HCT116 (cell line): ENCODE data around the gene TNFSF11. TPM values are rescaled to one million over a fixed set of nuclear protein-coding genes. Genes with fewer than 3 reads are reported as not detected.

Source experiments
- ATAC-seq: fragments of 200-7000 bp; cut with Tn5 transposase; 2 replicates; pipeline ENCODE4 v1.9.1; 2020; ENCODE audit warnings: mild to moderate bottlenecking, moderate library complexity
- BruUV-seq: library from RNA; stranded (reverse); fragments of 400-500 nt; replicated peaks from 2 replicates; lab custom pipeline; 2021; lab: Mats Ljungman, UMichigan
- CTCF ChIA-PET: fragments of 300-600 bp; sonication (Branson Sonifier 250); formaldehyde crosslinking; loops from one replicate; lab custom pipeline; 2021; ENCODE audit warnings: antibody characterized with exemption; lab: Charles Lee
- POLR2A ChIA-PET: fragments of 300-600, 350-600 bp; sonication (Branson Sonifier 250); formaldehyde crosslinking; loops from one replicate; lab custom pipeline; 2021; ENCODE audit warnings: antibody characterized with exemption; lab: Charles Lee
- RAD21 ChIA-PET, 2 experiments: fragments of 300-600 bp; sonication (Branson Sonifier 250); formaldehyde crosslinking; loops; one replicate each; lab custom pipeline; 2023; ENCODE audit warnings: low total read pairs in 2 of 2; ENCODE audit not compliant: uncharacterized antibody in 2 of 2, unreplicated experiment in 2 of 2, low non-redundant PET in 1 of 2; lab: Charles Lee
- DNase-seq: peaks from one replicate; pipeline ENCODE4 v3.0.0-alpha.2; 2010; ENCODE audit warnings: low read depth, low spot score
- H2AFZ ChIP-seq: fragments of 200-600 bp; shearing (Covaris generic), sonication (generic); 2 replicates; pipeline ENCODE4 v1.6.1; 2017; ENCODE audit warnings: low read depth, mixed run types, mixed read lengths, antibody characterized with exemption, low read length; ENCODE audit not compliant: poor library complexity, severe bottlenecking
- H3K27ac ChIP-seq: 2 replicates; pipeline ENCODE4 v1.5.1; 2012; ENCODE audit warnings: low read depth, low read length
- H3K27me3 ChIP-seq: fragments of 200-600 bp; sonication (generic); 2 replicates; pipeline ENCODE4 v1.6.1; 2016; ENCODE audit warnings: mixed run types, low read length, mixed read lengths; ENCODE audit not compliant: insufficient read depth
- H3K36me3 ChIP-seq, 2 experiments: fragments of 200-500 bp in 1 of 2; fragments of 200-600 bp in 1 of 2; sonication (Bioruptor generic) in 1 of 2; sonication (generic) in 1 of 2; 2 replicates each; pipeline versions ENCODE4 v1.5.1 to v1.6.1; 2014 to 2016; ENCODE audit warnings: low read length in 2 of 2, inconsistent platforms in 1 of 2, mixed read lengths in 1 of 2, mixed run types in 1 of 2; ENCODE audit not compliant: insufficient read depth in 2 of 2, control insufficient read depth in 1 of 2
- H3K4me1 ChIP-seq, 2 experiments: fragments of 200-600 bp in 1 of 2; sonication (generic) in 1 of 2; 2 replicates each; pipeline versions ENCODE4 v1.5.1 to v1.6.1; 2012 to 2017; ENCODE audit warnings: low read length in 2 of 2, inconsistent platforms in 1 of 2, mild to moderate bottlenecking in 1 of 2, mixed read lengths in 1 of 2, mixed run types in 1 of 2, moderate library complexity in 1 of 2; ENCODE audit not compliant: insufficient read depth in 2 of 2, control insufficient read depth in 1 of 2
- H3K4me2 ChIP-seq: fragments of 200-600 bp; sonication (generic); 2 replicates; pipeline ENCODE4 v1.6.1; 2017; ENCODE audit warnings: mixed run types, low read length, mixed read lengths
- H3K4me3 ChIP-seq, 2 experiments: fragments of 200-600 bp in 1 of 2; sonication (generic) in 1 of 2; replicated peaks in 1 of 2; 2 replicates each; pipeline ENCODE4 v1.5.1; 2011 to 2016; ENCODE audit warnings: low read length in 2 of 2, control low read depth in 1 of 2, low read depth in 1 of 2, mild to moderate bottlenecking in 1 of 2, mixed read lengths in 1 of 2, mixed run types in 1 of 2
- H3K79me2 ChIP-seq: fragments of 200-600 bp; sonication (generic); 2 replicates; pipeline ENCODE4 v1.6.1; 2017; ENCODE audit warnings: mild to moderate bottlenecking, mixed run types, low read length, moderate library complexity, mixed read lengths; ENCODE audit not compliant: insufficient read depth
- H3K9ac ChIP-seq: fragments of 200-600 bp; sonication (generic); 2 replicates; pipeline ENCODE4 v1.6.1; 2016; ENCODE audit warnings: low read length, mixed read lengths
- H3K9me2 ChIP-seq: fragments of 200-600 bp; sonication (generic), shearing (Covaris generic); 2 replicates; pipeline ENCODE4 v1.6.1; 2017; ENCODE audit warnings: mixed run types, mild to moderate bottlenecking, moderate library complexity; ENCODE audit not compliant: insufficient read depth
- H3K9me3 ChIP-seq, 2 experiments: fragments of 200-500 bp in 1 of 2; fragments of 200-600 bp in 1 of 2; sonication (Bioruptor generic) in 1 of 2; sonication (generic) in 1 of 2; 2 replicates each; pipeline ENCODE4 v1.6.1; 2014 to 2017; ENCODE audit warnings: low read length in 2 of 2, mixed read lengths in 2 of 2, inconsistent platforms in 1 of 2, low read depth in 1 of 2, mild to moderate bottlenecking in 1 of 2, mixed run types in 1 of 2, moderate library complexity in 1 of 2; ENCODE audit not compliant: control insufficient read depth in 1 of 2, insufficient read depth in 1 of 2
- H4K20me1 ChIP-seq: fragments of 200-600 bp; sonication (generic), shearing (Covaris generic); 2 replicates; pipeline ENCODE4 v1.6.1; 2017; ENCODE audit warnings: mixed run types, mild to moderate bottlenecking, moderate library complexity; ENCODE audit not compliant: insufficient read depth
- CBX3 ChIP-seq: IDR thresholded peaks from 2 replicates; pipeline ENCODE4 v1.6.1; 2012; ENCODE audit warnings: low read depth
- CEBPB ChIP-seq: IDR thresholded peaks from 2 replicates; pipeline ENCODE4 v1.6.1; 2012; ENCODE audit warnings: low read depth
- EGR1 ChIP-seq: IDR thresholded peaks from 2 replicates; pipeline ENCODE4 v1.6.1; 2012; ENCODE audit warnings: low read depth
- ELF1 ChIP-seq: IDR thresholded peaks from 2 replicates; pipeline ENCODE4 v1.6.1; 2012; ENCODE audit warnings: low read depth, borderline replicate concordance
- EZH2 ChIP-seq: fragments of 200-600 bp; sonication (generic); IDR thresholded peaks from 2 replicates; pipeline ENCODE4 v1.6.1; 2017; ENCODE audit warnings: antibody characterized with exemption, mixed run types
- EZH2phosphoT487 ChIP-seq: fragments of 200-600 bp; IDR thresholded peaks from 2 replicates; pipeline ENCODE4 v1.6.1; 2018; ENCODE audit warnings: antibody characterized with exemption, borderline replicate concordance
- FOSL1 ChIP-seq: IDR thresholded peaks from 2 replicates; pipeline ENCODE4 v1.6.1; 2012; ENCODE audit warnings: low read depth
- POLR2A ChIP-seq: IDR thresholded peaks from 2 replicates; pipeline ENCODE4 v1.7.0; 2011; ENCODE audit warnings: borderline replicate concordance; ENCODE audit not compliant: insufficient read depth, insufficient read length; ENCODE audit errors: extremely low read depth
- RAD21 ChIP-seq: IDR thresholded peaks from 2 replicates; pipeline ENCODE4 v1.6.1; 2012; ENCODE audit warnings: low read depth, mild to moderate bottlenecking
- ZBTB33 ChIP-seq: IDR thresholded peaks from 2 replicates; pipeline ENCODE4 v1.6.1; 2011; ENCODE audit warnings: mild to moderate bottlenecking, low read length, moderate library complexity; ENCODE audit not compliant: insufficient replicate concordance; ENCODE audit errors: extremely low read depth
- ZNF274 ChIP-seq: fragments of 200-500 bp; sonication (Bioruptor generic); IDR thresholded peaks from 2 replicates; pipeline ENCODE4 v1.6.1; 2014; ENCODE audit warnings: mild to moderate bottlenecking, low read depth, low read length, inconsistent platforms
- intact Hi-C: fragments of 100-400 bp; cut with micrococcal nuclease; formaldehyde crosslinking; loops from 2 replicates; pipeline ENCODE4 v1.10.0; 2022
- total RNA-seq: library from RNA; stranded (reverse); gene quantifications from one replicate; pipeline ENCODE4 v1.2.1, GENCODE V29; 2021; ENCODE audit not compliant: unreplicated experiment
- TF ChIP-seq, protein P1 (sequence below), 3 experiments: fragments of 200-600 bp in 1 of 3; sonication (generic) in 1 of 3; IDR thresholded peaks in 2 of 3; conservative IDR thresholded peaks in 1 of 3; 2 replicates each; pipeline ENCODE4 v1.5.1; 2012 to 2017; ENCODE audit warnings: low read depth in 2 of 3, low read length in 2 of 3, antibody characterized with exemption in 1 of 3, borderline replicate concordance in 1 of 3, control low read depth in 1 of 3, mild to moderate bottlenecking in 1 of 3, mixed read lengths in 1 of 3, mixed run types in 1 of 3, moderate library complexity in 1 of 3; ENCODE audit not compliant: insufficient read depth in 1 of 3

Gene TNFSF11
- total RNA-seq, 1 experiment from 2014 or later: not detected

DNA sequence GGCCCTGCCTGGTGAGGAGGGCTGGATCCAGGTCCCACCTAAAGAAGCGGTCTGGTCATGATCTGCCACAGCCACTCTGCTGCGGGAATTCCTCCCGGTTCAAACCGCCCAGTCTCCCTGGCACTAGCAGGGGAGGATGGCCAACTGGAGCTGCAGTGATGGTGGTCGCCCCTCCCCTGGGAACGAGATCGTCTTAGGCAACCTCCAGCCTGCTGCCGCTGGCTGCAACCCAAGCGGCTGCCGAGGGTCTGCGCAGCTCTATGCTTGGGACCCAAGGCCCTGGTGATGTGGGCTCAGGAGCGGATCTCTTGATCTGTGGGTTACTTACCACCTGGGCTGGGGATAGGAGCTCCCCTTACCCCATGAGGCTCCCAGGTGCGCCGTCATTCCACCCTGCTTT, 69.1 kb downstream of the TNFSF11 start:
- POLR2A ChIA-PET: no interaction called here
- Histone ChIP-seq H3K9ac (no peak overlapping the region), H3K4me1 (no peaks in the 10 kb centered on the region), H3K4me2 (no peak overlapping the region), H3K9me2 (no peaks in the 10 kb centered on the region), H3K9me3 (no peaks in the 10 kb centered on the region), H2AFZ (no peak overlapping the region), H3K79me2 (no peaks in the 10 kb centered on the region), H3K27ac (no peak overlapping the region), H3K27me3 (0 out of 2 replicates have a peak, but pooled peaks cover 6% of the 10 kb centered on the region), H3K4me3 (no peak overlapping the region), H3K36me3 (no peaks in the 10 kb centered on the region), H4K20me1 (no peaks in the 10 kb centered on the region)
- ATAC-seq: no peak
- BruUV-seq: no TSS peak
- CTCF ChIA-PET: no interaction called here
- intact Hi-C loops: no loop called here
- DNase-seq: no peak
- TF ChIP-seq ZBTB33 (no peak), EZH2phosphoT487 (no peak), FOSL1 (no peak), CBX3 (no peak), ELF1 (no peak), EGR1 (no peak), CEBPB (no peak), RAD21 (no peak), EZH2 (no peak), ZNF274 (no peak), POLR2A (no peak)
- TF ChIP-seq, protein P1, sequence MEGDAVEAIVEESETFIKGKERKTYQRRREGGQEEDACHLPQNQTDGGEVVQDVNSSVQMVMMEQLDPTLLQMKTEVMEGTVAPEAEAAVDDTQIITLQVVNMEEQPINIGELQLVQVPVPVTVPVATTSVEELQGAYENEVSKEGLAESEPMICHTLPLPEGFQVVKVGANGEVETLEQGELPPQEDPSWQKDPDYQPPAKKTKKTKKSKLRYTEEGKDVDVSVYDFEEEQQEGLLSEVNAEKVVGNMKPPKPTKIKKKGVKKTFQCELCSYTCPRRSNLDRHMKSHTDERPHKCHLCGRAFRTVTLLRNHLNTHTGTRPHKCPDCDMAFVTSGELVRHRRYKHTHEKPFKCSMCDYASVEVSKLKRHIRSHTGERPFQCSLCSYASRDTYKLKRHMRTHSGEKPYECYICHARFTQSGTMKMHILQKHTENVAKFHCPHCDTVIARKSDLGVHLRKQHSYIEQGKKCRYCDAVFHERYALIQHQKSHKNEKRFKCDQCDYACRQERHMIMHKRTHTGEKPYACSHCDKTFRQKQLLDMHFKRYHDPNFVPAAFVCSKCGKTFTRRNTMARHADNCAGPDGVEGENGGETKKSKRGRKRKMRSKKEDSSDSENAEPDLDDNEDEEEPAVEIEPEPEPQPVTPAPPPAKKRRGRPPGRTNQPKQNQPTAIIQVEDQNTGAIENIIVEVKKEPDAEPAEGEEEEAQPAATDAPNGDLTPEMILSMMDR (IDR thresholded peaks at IDR 0.05 in 2 of 3, conservative IDR thresholded peaks at IDR 0.05 in 1 of 3; ENCODE audit: borderline replicate concordance in 1 of 3, insufficient read depth in 1 of 3, low read depth in 2 of 3, low read length in 2 of 3): no peak
- RAD21 ChIA-PET: no interaction called here
